Caki2 (cell line): Measurements from ENCODE around the gene MCC. TPM values are rescaled to one million over a fixed set of nuclear protein-coding genes. Genes with fewer than 3 reads are reported as not detected.

Source experiments
- DNase-seq: peaks from one replicate; pipeline ENCODE4 v3.0.0-alpha.2; 2015; ENCODE audit warnings: low read depth
- in situ Hi-C: cut with HindIII; loops from 2 replicates; pipeline ENCODE4 v1.10.0; 2016; ENCODE audit warnings: low sequenced_read_pairs, low pct_unique_long_range_greater_than_20kb, mixed read lengths
- total RNA-seq: library from RNA; depleted of rRNA; stranded (reverse); fragments of >200 nt; shearing (Covaris generic); gene quantifications from 2 replicates; pipeline ENCODE4 v1.2.3, GENCODE V29; 2014; ENCODE audit warnings: low replicate concordance

The MCC gene
- total RNA-seq, 1 experiment from 2014 or later: 0.20 TPM

GRCh38 chr5:113380807-113381326, 107.4 kb downstream of the MCC start:
- DNase-seq: no peak
- in situ Hi-C loops: no loop called here

DNA sequence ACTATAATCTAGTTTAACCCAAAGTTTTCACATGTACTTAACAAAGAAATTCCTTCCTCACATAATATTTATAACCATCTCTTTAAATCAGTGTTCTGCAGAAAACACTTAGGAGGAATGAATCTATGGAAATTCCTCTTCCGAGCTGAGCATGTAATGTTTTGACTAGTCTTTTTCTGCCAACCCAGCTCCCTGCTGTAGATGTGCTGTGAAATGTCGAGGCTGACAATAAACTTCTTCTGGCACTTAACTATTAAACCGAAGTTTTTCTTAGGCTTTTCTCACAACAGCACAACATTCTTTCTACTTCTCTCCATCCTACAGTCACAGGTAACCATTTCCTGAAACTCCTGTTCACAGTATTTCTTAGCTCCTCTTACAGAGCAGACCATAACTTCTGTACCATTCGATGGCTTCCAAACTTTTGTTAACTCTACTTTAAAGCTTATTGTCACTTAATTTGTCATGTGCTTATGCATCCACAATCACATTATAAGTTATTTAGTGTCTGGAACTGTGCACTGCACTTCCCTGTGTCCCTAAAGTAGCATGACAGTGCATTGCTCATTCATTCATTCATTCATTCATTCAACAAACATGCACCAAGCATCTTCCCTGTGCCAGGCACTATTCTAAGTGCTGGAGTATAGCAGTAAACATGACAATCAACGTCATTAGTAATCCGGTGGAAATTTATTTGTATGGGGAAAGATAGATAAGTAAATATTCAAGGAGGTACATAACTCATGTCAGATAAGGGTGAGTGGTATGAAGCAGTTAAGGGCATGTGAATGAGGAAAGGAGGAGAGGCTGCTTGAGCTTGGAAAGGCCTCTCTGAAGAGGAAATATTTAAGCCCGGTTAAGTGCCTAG, 108.1 kb downstream of the MCC start:
- in situ Hi-C loops: no loop called here
- DNase-seq: no peak

- peak; percentile 17 for DNase-seq
- in situ Hi-C loops: no loop called here
Observed at GRCh38 chr5:113378959-113379541, 109.2 kb downstream of the MCC start.

- in situ Hi-C loops: no loop called here
Observed at GRCh38 chr5:113378514-113378913, 109.7 kb downstream of the MCC start.

DNA sequence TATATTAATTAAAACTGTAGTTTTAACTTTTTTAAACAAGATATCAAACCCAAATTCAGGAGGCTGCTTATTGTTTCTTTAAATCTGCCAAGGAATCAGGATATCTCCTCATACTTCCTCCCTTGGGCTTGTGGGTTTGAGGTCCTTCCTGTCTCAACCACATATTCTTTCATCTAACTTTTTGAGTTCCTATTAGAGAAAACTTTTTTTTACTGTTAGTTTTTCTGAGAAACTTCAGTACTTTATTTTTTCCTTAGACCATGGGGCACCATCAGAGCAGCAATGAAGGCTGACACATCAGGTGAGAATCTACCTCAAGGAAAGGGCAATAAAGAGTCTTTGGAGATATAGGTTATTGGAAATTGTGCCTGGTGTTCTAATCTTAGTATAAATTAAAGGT, 110.2 kb downstream of the MCC start:
- DNase-seq: no peak

More at GRCh38 chr5:113378514-113378913, 109.7 kb downstream of the MCC start:
- no peak for DNase-seq

DNA sequence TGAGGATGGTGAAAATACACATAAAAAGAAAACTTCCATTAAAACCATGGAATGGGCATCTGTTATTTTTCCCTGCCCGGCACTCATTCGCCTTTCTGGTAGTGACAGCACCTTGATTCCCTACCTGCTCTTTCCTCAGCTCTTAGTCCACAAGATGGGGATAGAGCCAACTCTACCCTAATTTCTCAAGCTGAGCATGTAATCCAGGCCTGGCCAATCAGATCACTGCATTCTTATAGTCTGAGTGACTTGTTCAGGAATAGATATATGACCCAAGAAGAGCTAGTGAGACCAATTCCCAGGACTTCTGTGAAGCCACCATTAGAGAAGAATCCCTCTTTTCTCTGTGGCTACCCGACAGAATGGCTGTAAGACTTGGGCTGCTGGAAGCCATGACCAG, 111.6 kb downstream of the MCC start:
- DNase-seq: no peak
- in situ Hi-C loops: no loop called here

More for the DNA sequence above, 110.2 kb downstream of the MCC start:
- in situ Hi-C loops: no loop called here

GRCh38 chr5:113375480-113376060, 112.7 kb downstream of the MCC start:
- DNase-seq: no peak
- in situ Hi-C loops: no loop called here

- in situ Hi-C loops: no loop called here
- DNase-seq: no peak
Observed at GRCh38 chr5:113373426-113373825, 114.8 kb downstream of the MCC start.

- in situ Hi-C loops: no loop called here
- DNase-seq: peak; percentile 5
Observed at GRCh38 chr5:113371721-113372196, 116.5 kb downstream of the MCC start.

DNA sequence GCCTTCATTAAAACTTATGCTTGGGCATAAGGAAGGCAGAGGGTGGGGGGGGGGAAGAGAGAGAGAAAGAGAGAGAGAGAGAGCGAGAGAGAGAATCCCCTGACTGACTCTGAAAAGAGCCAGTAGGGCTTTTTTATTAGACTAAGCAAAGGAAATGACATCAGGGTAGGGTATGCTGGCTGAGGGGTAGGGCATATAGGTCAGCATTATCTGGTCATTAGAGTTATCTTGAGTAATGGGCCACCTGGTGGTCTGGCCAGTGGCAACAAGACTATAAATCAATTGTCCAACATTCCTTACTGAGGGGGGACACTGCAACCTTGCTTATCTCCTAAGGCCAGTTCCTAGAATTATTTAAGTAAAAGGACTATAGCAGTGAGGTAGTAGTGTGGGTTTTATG, 120.7 kb downstream of the MCC start:
- in situ Hi-C loops: no loop called here
- DNase-seq: no peak

- in situ Hi-C loops: no loop called here
- no peak for DNase-seq
Observed at GRCh38 chr5:113364466-113364865, 123.8 kb downstream of the MCC start.

DNA sequence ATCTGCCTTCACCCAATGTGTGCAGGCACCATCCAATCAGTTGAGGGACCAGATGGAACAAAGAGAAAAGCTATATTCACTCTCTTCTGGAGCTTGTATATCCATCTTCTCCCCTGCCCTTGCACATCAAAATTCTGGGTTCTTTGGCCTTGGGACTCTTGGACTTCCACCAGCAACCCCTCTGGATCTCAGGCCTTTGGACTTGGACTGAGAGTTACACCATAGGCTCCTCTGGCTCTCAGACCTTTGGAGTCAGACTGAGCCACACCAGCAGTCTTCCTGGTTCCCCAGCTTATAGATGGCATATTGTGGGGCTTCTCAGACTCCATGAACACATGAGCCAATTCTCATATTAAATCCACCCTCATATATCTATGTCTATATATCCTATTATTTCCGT, 126.6 kb downstream of the MCC start:
- in situ Hi-C loops: no loop called here
- DNase-seq: no peak

DNA sequence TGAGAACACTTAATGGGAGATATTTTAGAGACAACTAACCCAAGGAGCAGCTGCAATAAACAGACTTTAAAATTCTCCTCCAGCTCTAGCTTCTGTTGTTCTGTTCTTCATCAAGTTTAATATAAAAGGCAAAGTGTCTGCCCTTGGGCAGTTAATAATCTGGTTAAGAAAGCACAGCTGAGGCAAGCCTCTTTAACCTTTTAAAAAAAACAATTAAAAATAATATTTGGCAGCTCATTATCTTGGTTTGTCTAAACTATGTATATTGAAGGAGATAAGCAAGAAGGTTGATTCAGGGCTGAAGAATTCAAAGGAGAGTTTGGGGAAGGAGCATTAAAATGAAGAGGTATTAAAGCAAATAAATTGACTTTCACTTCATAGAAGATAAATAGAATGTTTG, 128.8 kb downstream of the MCC start:
- in situ Hi-C loops: no loop called here
- no peak for DNase-seq

DNA sequence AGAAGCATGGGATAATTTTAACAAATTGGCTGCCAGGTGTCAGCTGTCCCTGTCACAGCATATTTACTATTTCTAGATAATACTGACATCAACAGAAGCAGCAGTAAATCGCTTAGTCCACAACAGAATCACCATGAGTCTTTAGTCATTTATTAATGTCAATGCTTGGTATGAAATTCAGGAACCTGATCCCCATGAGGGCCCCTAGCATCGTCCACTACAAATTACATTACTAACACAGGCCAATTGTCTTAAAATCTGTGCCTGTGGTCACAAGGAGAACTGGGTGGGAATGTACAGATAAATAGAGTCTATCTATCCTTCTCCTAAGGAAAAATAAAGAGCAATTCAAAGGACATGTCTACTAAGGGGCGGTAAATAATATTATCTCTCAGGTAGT, 129.6 kb downstream of the MCC start:
- DNase-seq: no peak
- in situ Hi-C loops: no loop called here

DNA sequence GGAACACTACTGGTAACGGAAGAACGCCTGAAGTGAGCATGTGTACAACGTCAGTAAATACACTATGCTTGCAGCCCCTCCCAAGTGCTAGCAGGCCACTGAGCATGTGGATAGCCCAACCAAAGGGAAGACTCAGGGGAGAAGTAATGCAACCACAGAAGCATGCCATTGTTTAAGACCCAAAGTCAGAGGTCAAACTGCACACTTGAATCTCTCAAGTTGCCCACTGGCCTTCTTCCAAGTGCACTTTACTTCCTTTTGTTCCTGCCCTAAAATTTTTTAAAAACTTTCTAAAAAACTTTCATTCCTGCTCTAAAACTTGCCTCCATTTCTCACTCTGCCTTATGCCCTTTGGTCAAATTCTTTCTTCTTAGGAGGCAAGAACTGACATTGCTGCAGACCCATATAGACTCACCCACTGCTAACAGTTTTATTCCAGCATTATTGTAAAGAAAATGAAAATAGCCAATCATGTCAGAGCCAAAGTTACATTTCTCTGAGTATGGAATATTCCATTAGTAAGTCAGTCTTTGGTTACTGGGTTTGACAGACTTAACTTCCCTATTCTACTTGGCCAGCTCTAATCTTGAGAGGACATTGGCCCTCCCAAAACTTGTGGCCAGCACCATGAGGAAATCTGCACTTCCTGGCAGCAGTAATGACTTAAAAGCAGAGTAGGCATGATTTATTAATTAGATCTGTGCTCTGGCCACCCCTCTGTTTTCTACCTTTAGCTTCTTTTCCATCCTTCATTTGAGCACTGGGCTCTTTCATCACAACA, 130.4 kb downstream of the MCC start:
- in situ Hi-C loops: no loop called here
- DNase-seq: no peak

DNA sequence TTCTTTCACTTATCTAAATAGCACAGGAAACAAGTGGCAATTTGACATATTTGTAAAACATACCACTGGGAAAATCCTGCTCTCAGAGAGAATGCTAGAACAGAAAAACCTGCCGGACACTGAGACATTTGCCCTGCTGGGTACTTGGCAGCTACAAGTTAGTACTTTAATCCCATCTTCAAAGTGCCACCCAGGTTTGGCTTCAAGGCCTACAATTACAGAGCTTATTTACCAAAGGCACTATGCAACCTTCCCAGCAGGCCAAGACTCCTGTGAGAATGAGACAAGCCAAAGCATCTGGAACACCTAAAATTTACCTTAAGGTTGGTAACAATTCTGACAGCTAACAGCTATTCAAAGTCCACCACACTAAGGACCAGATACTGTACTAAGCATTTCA, 131.8 kb downstream of the MCC start:
- no peak for DNase-seq
- in situ Hi-C loops: no loop called here

- DNase-seq: peak; percentile 6
- in situ Hi-C loops: no loop called here
Observed at GRCh38 chr5:113354055-113354454, 134.2 kb downstream of the MCC start.

- no peak for DNase-seq
- in situ Hi-C loops: no loop called here
Observed at GRCh38 chr5:113347572-113347971, 140.7 kb downstream of the MCC start.
